Kasumi-1 (cell line): ENCODE data around the gene CNTNAP5.

Source experiments
- DNase-seq, 2 experiments: peaks; one replicate each; lab custom pipeline; 2025; lab: John Stamatoyannopoulos, UW

CNTNAP5 gene

GRCh38 chr2:124025171-124025580 is at the start of gene CNTNAP5:
Gene CNTNAP5 (plus strand): TSS chr2:124025287. CDS start chr2:124025651, 364 bp downstream.
- no peak for DNase-seq

DNA sequence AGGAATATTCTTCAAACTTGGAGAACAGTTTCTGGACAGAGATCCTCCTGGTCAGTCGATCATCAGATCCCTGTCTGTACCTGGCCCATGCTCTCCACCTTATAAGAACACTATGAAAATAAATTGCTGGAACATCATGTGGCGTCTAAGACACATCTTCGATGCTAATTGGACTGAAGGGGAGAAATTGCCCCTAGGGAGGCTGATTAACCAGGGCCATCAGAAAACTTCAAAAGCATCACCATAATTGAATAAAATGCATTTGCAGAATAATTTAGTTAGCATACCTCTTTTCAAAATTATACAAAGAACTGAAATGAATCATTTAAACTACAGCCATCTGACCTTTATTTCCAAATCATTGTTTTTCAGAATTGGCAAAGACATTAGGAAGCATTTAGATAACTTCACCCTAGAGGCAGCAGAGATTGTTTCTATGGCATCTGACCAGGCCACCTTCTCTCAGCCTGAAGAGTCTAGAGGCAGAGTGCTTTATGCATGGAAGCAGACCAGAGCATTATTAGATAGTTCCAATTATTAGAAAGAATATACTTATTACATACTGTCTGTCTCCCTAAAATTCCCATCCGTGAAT is 48.9 kb upstream of the CNTNAP5 start:
- no peak for DNase-seq

GRCh38 chr2:123993728-123994323 is 31.3 kb upstream of the CNTNAP5 start:
- DNase-seq, result peak; percentile 38 to 46

DNA sequence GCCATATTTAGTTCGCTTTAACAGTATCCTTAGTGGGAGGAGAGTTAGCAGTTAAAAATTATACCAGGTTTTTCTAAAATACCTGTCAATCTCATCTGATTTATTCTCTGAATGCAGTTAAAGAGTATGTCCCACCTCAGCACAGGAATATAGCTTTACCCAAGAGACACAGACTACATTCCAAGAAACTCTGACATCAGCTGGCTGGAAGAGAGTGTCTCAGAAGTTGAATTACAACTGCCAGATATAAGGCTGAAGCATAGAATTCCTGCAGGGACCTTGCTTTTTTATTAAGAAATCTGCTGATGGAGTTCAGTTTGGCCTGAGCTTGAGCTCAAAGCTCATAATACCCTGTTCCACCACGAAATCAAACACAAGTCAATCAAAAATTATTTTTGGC is 25.4 kb upstream of the CNTNAP5 start:
- no peak for DNase-seq

DNA sequence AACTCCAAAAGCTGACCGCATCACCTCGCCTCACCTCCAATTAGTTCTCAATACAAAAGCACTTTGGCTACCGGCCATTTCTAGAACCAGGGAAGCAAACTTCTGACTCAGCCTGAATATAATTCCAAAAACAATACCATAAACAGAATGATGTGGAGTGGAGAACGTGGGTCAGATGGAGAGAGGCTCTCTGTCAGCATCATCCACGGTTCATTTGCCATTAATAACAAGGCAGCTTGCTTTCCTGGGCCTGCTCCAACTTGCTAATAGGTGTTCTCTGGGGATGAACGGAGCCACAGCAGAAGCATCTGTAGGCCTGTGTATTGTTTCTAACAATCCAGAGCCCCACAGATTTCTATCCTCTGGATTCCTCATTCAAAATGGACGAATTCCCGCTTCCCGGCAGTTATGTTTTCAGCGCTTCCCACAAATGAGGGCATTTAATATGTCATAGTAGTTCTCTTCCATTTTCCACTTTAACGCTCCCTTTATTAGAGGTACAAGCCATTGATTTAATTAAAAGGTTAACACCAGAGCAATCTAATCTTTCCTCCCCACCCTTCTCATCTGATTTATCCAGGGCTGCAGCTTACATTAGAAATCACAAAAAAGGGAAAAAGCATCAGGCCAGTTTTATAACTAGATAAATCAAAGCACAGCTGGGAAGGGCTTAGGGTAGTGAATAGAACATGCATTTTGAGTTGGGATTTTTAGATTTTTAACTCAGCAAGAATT is 23.2 kb upstream of the CNTNAP5 start:
- no peak for DNase-seq

GRCh38 chr2:124018890-124019289 is 6.2 kb upstream of the CNTNAP5 start:
- DNase-seq, result peak; percentile 46 to 48

DNA sequence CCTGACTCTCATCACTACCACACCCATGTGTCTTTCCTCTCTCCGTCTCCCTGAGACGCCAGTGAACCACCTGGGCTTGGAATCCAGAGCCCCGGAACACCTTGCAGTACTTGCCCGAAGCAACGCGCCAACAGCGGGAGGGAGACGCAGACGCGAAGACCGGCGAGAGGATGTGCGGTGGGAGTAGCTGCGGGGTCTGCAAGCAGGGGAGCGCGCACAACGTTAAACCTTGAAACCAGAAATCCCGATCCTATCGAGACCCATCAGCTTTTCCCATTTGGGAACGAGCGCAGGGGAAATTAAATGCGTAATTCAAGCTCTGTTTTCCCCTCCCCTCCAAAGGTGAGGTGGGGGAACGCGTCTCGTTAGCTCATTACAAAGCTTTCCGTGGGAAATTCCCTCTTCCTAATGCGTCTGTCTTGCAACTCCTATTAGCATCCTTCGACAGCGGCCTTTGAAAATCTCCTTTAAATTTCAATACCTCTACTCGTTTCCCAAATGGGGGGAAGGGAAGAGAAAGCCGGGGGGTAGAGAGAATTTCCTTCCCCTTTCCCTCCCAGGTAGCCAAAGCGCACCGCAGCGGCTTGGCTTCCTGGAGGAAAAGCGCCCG is 421 bp upstream of the CNTNAP5 start:
- DNase-seq, result no peak

DNA sequence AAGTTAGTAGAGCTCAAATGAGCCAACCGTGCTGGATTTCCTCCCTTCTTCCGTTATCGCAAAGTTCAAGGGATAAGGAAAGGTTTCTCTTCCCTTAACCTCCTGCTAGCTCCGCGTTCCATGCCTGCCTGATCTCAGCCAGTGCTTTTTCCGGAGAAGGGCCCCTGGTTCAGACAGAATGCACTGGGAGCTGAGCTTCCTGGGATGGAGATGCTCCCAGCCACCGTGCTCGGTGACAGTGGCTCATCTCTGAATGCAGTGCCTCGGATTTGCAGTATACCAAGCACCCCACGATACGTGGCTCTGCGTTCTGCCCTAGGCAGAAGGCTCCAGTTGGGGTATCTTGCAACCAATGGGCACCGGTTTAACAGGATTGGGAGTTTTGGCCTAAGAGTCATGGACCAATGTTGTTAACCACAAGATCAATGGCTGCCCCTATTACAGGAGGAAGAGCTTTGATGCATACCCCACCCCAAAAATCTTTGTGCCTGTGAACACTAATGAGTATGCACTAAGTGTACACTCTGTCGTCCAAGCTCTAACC is 876 bp downstream of the CNTNAP5 start:
- no peak for DNase-seq

DNA sequence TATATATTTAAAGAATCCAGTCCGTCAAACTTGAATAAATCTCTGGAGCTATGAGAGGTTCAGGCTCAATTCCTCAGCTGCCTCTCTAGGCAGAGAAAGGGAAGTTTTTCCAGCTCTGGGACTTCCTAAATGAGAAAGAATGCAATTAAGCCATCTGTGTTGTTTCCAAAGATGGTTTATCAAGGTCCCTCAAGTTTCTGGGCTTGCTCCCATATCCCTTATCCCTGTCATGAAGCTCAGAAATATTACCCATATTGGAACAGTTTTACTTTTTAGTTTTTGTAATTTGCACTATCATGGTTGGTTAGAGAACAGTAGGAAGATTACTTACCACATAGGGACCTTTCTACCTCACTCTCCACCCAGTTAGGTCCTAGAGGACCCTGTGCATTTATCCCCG is 1.4 kb downstream of the CNTNAP5 start:
- DNase-seq, result no peak

GRCh38 chr2:124027182-124027581 is 2.1 kb downstream of the CNTNAP5 start:
- DNase-seq, result peak; percentile 74 to 81

GRCh38 chr2:124032799-124033198 is 7.7 kb downstream of the CNTNAP5 start:
- DNase-seq, result no peak

DNA sequence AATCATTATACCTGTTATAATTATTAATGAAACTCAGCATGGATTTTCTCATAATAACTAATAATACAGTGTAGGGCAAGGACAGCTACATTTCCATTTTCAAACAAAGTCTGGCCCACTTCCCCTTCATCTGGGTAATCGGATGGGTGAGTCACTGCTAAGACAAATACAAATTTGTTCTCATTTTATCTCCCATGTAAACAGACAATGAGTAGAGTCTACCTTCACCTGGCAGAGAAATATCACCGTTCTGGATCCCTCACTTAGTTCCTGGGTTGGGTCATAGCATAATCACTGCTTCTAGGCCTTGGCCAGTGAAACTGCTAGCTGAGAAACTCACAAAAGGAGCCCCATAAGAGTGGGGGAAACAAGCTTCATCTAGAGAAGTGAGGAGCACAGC is 9.2 kb downstream of the CNTNAP5 start:
- DNase-seq, result no peak

DNA sequence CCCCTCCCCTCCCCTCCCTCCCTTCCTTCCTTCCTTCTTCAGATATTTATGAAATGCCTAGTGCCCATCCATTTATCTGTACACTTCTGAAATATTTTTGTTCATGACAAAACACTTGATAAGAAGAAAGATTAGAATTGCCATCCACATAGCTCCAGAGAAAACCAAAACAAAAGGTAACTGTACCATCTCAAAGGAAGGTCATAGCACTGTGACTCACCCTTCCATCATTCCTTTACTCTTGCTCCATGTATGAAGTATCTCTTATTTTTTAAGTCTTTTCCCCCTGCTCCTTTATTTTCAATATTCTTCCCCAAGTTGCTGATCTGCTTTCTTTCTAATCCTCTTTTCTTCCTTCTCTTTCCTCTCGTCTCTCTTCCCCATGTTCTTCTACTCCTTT is 9.9 kb downstream of the CNTNAP5 start:
- DNase-seq, result no peak

GRCh38 chr2:124039032-124039431 is 13.9 kb downstream of the CNTNAP5 start:
- DNase-seq, result no peak

DNA sequence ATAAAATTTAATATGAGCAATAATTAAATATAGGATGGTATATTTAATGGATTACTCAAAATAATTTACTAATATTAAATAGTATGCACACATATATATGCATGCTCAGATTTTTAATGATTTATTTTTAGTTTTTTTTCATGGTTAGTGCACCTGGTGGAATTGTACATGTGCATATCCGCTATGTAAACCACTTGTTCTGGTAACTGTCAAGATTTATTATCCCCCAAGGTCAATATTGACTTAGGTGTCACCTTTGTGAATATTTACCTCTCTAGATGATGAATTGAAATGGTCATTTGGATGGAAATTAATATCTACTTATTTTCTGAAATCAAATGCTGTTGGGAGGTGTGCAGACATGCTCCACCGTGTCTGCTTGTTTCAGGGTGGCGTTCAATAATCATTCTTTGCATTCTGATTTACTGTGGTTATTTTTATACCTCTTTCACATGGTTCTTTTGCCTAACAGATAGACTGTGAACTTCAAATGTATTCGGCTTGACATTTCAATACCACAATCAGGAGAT is 14.7 kb downstream of the CNTNAP5 start:
- no peak for DNase-seq

DNA sequence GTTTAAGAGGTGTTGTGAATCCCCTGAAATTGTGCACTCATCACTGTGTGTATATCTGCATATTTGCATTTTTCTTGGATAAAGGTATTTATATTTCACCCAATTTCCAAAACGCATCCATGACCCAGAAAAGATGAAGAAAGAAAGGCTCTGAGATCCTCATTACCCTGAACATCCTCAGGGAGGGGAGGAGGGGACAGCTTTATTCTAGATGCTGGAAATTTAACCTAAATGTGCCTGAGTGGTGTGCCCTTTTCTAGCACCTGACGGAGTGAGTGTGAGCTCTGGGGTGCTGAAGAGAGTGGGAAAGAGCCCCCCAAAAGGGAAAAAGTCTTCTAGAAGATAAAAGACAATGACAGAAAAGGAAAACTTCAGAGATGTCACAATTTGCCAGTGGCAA is 20.8 kb downstream of the CNTNAP5 start:
- DNase-seq, result no peak

GRCh38 chr2:124046332-124046731 is 21.2 kb downstream of the CNTNAP5 start:
- no peak for DNase-seq

- DNase-seq, result no peak
Observed at GRCh38 chr2:124048102-124048501, 23.0 kb downstream of the CNTNAP5 start.

- no peak for DNase-seq
Observed at GRCh38 chr2:124048664-124049063, 23.6 kb downstream of the CNTNAP5 start.

- DNase-seq, result no peak
Observed at GRCh38 chr2:124049136-124049535, 24.0 kb downstream of the CNTNAP5 start.

DNA sequence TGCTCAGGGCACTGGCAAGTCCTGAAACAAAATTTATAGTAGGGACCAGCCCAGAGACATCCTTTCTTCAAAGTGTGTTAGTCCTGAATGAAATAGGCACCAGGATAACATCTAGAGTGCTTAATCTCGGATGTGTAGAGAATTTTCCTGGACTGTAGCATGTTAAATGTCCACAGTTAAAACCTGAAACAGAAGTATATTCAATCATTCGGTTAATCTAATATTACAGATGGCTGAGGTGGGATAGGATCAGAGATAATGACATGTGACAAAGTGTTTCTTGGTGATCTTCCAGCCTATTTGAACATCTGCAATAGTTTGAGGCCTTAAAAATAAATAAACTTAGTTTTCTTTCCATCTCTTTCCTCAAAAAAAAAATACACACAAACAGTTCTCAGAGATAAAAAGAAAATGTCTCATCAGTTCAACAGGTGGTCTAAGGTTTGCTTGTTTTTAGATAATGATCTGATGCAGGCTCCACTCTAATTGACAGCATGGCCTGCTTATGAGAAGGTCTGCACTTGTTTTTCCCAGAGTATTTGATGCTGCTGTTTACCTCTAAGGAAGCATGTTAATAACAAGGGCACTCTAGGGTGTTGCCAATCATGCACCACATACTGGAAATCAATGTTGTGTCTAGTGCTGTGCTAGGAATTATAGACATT is 25.9 kb downstream of the CNTNAP5 start:
- no peak for DNase-seq

GRCh38 chr2:124053796-124054195 is 28.7 kb downstream of the CNTNAP5 start:
- no peak for DNase-seq
